Glomerular visceral epithelial cell (primary cell): Measurements from ENCODE around the gene PIAS4.

Experiments
- DNase-seq: peaks from one replicate; pipeline ENCODE4 v3.0.0-alpha.2; 2016; ENCODE audit errors: extremely low spot score

PIAS4 gene

DNA sequence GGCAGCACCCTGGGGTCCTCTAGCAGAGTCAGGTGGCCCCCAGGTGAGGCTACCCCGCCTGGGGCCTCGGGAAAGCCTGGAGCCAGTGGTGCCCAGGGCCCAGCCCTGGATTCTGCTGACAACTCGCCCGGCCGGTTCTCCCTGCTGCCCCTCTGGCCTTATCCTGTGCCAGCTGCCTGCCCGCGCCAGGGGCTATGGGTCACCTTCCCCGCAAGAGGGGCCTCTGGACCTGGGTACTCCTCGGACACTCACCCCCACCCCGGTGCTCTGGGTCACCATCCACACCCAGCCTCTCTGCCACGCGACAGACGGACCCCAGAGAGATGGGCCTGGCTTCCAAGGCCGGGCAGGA is 35.2 kb downstream of the PIAS4 start:
- no peak for DNase-seq

DNA sequence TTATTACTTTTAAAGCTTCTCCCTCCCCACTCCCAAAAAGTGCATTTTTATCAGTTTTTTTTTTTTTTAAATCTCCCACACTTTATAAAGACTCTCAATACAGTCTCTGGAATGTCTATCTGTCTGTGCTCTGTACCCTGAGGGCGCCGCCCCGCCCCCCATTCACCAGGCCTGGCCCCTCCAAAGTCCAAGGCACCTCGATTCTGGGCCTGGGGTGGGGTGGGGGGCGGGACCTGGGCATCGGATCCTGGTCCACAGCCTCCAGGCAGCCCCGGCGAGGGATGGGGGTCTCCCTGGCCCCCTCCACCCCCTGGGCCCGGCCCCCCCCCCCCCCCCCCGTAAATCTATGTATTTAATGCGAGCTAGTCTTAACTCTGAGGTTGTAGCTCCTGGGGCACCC is 35.9 kb downstream of the PIAS4 start:
- no peak for DNase-seq

DNA sequence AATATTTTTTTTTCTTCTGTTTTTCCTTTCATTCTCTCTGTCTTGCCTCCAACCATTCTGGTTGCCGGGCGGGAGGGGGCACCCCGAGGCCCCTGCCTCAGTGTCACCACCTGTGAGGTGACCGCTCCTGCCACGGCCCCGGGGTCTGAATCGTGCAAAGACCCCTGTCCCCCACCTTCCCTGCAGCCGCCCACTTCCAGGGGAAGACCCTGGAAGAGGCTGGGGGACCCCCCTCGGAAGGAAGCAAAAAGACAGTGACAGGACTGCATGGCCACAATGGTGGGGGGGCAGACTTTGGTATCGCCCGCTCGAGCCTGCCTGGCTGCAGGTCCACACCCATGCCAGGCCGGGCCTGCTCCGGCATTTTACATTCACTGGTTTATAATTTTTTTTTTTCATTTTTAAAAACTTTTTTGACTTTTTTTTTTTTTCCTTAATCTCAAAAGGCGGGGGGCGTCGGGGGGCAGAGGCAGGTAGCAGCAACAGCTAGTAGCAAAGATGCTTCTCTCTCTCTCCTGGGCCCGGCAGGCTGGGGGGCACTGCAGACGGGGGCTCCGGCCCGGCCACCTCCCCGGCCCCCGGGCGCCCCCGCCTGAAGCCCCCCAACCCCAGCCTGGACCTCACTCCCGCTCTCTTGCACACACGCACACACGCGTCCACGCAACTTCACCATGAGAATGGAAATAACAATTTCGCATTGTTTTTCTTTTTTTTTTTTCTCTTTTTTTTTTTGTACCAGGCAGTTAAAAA is 36.6 kb downstream of the PIAS4 start:
- no peak for DNase-seq

DNA sequence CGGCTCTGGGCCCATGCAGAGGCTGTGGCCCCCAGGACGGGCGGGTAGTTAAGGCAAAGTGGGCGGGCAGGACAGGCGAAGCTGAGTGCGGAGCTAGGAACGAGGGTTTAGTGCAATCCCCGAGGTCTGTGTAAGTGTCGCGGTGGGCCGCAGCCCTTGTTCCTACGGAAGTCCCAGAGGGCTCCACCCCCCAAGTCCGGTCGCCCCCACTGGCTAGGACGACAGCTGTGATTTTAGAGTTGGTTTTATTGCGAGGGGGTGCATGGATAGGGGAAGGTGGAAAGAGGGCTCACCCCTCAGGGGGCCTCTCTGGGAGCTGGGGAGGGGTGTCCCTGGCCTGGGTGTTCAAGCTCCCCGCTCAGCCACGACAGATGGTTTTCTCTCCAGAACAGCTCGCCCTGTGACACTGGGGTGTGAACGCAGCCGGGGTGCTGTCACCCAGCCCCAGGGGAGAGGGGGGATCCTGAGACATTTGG is 37.5 kb downstream of the PIAS4 start:
- no peak for DNase-seq

DNA sequence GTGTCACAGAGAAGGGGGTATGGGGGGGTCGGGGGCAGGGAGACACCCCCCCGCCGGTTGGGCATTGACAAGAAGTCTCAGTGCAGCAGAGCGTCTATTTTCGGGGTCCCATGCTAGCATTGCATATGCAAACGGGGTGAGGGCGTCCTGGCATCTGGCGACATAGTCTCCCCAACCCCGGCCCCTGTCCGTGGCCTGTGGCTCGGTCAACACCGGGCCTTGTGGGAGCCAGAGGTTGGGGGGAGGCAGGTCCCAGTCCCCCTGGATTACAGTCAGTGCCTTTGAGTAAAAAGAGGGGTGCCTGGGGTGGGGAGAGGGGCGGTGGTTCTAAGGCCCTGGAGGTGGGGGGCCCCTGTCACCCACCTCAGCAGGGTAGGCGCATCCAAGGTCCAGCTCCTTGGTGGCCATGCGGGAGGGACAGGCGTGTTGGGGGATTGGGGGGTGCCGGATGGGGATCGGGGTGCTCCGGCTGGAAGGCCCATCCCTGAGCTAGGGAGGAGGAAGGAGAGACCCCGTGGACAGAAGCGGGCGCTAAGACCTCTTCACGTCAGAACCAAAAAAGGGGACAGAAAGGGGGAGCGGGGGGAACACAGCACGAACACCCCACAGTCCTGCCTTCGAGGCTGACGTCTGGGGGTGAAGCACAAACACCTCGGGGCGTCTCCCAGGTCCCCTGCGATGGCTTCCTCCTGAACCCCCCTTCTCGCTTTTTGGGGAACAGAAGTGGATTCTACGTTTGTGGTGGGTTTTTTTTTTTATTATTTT is 38.2 kb downstream of the PIAS4 start:
- no peak for DNase-seq

DNA sequence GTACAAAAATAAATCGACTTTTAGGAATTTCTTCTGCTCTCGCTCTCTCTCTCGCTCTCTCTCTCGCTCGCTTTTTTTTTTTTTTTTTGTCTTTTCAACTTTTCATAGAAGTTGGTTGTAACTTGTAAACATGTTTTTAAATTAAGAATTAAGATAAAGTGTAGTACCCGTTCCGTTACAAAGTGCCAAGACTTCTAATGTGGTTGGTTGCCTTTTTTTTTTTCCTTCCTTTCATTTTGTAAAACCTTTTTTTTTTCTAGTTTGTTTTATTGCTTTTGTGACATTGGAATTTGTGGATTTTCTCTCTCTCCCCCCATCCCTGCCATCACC is 38.8 kb downstream of the PIAS4 start:
- no peak for DNase-seq

DNA sequence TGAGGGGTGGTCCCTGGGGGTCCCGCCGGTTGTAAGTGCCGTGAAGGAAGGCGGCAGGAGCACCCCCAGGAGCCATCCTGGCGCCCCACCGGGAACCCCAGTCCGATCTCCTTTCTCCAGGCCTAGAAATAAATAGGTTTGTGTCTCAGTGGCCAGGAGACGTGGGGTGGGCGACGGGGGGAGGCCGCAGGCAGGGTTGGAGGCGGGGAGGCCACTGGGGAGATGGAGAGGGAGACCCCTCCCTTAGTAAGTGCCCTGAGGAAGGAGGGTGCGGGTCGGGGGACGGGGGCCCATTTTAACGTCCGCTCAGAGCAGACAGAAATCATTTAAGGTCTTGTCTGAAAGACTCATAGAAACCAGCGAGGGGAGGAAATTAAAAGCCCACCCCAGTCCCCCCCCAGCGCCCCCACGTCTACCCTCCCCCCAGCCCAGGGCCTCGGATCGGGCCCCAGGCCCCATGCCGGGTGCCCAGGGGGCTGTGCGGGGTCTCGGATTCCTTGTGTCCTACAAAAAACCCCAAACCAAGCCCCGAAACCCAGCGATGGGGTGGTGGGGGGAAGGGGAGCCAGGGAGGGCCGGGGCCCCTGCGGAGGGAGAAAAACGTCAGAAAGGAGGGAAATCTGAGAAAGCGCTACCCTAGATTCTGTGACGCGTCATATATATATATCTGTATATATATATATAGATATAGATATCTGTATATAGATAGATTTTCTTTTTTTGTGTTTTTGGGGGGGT is 39.6 kb downstream of the PIAS4 start:
- no peak for DNase-seq

DNA sequence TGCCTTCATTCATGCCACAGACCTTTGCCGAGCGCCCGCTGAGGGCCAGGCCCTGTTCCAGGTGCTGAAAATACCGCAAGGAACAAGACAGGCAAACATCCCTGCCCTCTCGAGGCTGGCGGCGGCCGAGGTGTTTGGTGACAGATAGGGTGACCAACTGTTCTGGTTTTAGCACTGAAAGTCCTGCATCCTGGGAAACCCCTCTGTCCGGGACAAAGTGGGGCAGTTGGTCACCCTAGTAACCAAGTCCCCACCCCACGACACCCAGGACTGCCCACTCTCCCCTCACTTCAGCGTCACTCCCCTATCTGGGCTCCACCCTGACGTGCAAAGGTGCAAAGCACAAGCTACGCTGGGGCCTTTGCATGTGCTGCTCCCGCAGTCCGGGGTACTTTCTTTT is 41.9 kb downstream of the PIAS4 start:
- no peak for DNase-seq

DNA sequence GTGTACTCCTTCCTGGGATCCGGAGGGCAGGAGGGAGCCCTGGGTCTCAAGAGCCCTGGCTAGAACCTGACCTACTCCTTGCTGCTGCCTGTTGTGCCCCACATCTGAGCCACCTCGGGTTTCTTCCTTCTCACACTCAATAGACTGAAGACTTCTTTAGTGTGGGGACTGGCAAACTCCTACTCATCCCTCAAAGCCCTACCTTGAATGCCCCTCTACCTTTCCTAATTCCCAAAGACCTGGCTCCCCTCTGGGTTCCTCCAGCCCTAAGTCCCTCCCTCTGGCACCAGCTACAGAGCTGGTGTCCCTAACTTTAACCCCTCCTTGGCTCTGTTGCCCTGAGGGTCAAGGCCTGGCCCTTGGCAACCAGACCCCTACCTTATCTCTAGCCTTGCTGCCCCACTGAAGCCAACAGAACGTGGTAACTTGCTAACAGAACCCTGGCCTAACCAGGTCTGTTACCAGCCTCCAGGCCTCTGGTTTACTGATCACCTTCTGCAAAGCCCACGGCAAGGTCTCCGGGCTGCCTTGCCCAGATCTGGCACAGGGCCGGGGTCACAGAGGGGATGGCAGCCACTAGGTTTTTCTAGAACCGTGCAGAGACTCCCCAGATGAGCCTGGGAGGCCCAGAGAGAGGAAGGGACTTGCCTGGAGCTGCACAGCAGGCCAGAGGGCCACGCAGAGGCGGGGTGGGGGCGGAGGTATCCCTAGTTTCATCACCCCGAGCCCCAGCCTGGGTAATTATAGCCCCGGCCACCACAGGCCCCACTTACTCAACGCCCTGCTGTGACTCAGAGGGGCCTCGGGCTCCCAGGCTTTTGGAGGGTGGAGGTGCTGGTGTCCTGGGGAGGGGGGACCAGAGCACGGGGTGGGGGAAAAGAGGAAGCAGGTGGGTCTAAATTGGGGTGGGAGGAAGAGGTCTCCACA is 43.9 kb downstream of the PIAS4 start:
- DNase-seq: peak; percentile 72

DNA sequence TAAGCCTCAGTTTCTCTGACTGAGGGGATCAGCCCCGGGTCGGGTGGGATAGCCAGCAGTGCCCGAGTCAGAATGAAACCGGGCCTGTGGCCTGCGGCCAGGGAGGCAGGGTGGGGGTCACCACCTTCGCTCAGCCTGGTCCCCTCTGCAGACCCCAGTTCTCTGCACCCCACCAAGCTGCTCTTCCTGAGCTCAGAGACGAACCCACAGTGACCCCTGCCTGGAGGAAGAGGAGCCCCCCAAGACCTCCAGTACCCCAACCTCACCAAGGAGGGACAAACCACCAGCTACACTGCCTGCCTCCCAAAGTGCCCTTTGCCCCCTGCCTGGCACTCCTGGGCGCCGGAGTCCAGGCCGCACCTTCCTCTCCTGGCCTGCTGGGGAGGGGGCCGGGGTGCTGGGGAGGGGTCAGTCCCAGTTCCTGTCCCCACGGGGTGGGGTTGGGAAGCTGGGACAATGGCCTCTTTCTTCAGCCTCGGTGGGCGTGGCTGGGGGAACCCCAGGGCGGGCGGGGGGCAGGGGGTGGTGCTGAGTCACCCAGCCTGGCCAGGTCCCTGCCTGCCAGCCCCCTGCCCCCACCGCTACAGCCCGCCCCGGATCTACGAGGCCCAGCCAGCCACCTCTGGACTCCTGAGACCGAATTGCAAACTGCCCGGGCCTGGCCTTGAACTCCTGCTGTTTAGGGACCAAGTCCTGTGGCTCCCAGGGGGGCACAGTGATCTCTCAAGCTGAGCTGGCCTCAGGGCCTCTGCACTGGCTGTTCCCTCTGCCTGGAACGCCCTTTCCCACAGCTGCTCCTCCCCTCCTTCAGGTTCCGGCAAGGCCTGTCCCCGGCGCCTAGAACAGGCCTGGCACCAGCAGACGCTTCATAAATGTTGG is 44.8 kb downstream of the PIAS4 start:
- DNase-seq: peak; percentile 81

DNA sequence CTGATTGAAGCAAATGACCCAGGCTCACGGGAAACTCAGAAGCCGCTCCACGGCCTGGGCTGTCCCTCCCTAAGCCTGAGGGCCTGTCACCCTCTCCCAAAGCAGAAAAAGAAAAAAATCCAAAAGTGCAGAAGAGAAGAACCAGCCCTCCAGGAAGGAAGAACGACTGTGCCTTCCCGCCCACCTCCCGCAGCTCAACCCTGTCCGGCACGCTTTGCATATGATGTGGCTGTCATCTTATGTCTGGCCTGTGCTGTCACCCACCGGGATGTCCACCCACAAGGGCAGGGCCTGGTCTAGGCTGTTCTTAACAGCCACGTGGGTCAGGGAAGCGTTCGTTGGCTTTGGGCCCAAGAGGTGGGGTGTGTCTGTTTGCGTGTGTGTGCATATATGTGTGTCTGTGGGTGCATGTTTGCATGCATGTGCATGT is 45.5 kb downstream of the PIAS4 start:
- DNase-seq: no peak

DNA sequence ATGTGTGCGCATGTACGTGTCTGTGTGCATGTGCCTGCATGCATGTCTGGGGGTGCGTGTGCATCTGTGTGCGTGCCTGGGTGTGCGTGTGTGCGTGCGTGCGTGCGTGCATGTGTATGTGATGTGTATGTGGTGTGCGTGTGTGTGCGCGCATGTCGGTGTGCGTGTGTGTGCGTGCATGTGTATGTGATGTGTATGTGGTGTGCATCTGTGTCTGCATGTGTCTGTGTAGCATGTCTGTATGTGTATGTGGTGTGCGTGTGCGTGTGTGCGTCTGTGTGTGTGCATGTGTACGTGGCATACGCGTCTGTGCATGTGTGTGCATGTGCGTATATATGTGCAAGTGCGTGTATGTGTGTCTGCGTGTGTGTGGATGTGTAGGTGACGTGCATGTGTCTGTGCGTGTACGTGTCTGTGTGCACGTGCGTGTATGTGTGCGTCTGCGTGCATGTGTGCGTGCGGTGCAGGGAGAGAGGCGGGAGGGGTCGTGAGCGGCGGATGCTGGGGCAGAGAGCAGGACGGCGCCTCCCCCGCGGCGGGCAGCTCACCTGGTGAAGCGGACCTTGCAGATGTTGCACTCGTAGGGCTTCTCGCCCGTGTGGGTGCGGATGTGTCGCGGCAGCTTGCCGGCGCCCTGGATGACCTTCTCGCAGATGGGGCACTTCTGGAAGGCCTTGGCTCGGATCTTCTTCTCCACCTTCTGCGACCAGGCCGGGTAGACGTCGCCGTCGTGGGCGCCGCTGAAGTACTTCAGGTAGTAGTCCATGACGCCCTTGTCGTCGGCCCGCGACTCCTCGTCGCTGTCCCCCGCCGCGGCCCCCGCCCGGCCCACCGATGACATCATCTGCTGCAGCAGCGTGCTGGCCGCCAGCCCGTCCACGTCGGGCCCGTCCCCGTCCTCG is 46.1 kb downstream of the PIAS4 start:
- DNase-seq: no peak

DNA sequence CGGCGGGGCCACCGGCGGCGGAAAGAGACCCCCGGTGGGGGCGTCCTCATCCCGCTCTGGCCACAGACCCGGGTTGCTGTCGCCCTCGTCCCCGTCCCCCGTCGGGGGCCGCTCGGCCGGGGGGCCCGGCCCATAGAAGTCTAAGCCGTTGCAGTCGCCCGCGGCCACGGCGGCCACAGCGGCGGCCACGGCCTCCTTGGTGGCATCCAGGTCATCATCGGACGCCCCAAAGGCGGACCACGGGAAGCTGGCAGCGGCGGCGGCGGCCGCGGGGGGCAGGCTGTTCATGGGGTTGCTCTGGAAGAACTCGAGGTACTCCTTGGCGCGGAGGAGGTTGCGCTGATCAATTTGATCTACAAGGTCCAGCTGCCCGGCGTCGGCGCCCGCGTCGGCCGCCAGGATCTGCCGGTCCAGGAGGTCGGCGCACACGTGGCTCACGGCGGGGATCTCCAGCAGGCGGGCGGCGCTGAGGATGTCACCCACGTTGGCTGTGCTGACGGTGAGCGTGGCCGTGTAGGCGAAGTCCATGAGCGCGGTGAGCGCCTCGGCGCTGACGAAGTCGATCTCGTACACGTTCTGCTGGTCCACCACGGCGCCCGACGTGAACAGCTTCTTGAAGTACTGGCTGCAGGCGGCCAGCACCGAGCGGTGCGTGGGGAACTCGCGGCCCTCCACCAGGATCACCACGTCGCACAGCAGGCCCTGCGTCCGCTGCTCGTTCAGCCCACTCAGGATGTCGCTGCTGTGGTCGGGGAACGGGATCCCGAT is 47.1 kb downstream of the PIAS4 start:
- no peak for DNase-seq

DNA sequence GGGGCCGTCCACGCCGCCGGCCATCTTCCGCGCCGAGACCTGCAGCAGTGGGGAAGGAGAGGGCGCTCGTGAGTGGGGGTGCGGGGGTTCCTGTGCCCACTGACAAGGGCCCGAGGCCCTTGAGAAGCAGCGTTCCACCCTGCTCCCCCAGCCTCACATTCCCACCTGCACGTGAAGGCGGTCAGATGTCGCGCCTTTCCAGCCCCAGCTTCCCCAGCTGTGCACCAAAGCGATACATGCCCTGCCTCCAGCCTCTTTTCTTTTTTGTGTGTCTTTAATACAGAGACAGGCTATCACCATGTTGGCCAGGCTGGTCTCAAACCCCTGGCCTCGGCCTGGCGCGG is 47.6 kb downstream of the PIAS4 start:
- DNase-seq: no peak

DNA sequence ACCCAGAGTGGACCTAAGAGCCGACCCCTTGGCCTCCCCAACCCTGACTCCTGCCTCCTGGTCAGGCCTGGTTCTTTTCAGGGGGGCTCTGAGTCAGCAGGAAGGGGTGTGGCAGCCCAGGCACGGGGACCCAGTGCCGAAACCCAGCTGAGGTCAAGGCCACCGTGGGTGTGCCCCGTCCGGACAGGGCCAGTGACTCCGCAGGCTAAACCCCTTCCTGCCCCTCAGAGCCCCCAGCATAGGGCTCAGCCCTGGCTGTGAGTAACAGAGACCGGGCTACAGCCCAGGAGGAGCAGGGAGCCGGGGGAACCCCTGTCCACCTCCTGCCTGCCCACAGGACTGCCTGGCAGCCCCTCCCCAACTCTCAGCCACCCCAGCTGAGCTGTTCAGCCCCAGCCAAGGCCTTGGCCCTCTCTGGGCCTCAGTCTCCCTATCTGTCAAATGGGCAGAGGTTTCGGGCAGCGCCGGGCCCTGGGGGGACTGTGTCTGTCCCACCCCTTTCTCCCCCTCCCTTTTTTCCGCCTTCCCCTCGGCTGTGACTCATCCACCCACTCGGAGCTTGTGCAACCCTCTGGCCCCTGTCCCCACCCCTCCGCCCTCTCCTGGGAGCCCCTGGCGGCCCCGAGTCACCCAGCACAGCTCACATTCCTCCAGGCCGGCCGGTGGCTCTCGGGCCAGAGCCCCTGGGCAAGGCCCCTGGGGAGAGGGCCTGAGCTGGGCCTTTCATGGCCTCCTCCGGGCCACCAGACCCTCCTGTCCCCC is 50.6 kb downstream of the PIAS4 start:
- DNase-seq: peak; percentile 90

DNA sequence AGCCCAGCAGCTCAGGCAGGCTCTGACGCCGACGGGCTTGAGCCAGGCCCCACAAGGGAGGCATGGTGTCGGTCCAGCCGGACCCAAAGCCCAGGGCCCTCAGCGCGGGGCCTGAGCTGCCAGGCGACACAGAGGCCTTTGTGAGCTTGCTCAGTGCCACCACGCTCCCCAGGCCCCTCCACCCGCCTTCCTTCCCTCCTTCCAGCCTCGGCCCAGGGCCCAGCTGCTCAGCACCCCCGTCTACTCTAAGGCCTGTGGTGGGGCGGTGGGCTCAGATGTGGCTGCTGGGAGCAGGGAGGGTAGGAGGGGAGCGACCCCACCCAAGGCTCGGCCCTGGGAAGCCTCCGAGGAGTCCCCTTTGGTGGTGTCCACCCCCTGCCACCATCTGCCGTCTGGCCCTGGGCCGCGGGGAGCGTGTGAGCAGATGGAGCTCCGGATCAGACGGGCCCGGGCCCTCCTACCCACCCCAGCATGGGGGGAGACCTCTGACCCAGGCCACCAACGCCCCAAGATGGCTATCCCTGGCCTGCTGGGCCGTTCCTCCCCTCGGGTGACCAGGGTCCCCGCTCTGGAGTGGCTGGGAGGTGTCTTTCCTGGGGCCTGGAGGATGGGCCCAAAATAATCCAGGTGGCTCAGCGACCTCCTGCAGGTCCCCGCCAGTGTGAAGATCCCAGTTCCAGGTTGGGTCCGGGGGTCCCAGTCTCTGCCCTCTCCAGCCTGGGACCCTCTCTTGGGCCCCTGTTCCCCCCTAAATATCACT is 51.3 kb downstream of the PIAS4 start:
- no peak for DNase-seq

DNA sequence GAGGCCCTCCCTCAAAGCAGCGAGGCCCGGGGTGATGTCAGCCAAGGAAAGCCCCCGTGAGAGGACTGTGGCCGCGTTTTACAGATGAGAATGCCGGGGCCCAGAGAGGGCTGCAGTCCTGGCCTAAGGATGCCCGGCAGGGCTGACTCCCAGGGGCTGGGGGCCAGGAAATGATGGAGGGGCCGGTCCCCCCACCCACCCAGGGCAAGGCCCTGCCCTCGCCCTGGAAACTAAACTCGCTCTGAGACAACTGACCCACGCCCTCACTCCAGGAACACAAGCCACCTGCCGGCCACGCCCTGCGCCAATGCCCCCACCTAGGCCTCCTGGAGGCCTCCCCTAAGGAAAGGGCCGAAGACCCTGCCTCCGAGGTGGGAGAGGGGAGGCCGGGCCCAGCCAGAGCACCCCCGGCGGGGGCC is 51.9 kb downstream of the PIAS4 start:
- DNase-seq: no peak
